ENCODE results near the gene TRA2A. TPM values are rescaled to one million over a fixed set of nuclear protein-coding genes. Genes with fewer than 3 reads are reported as not detected.

Gene TRA2A
- total and polyA plus RNA-seq, 2 of the 13 experiments (the other 11 are each of a cell fraction or from before 2014, with no cell fraction given), result 39.1 to 41.6 TPM

GRCh38 chr7:23570592-23571200, 38.9 kb upstream of the TRA2A start:
- peak; percentile 62 for DNase-seq (ENCODE audit: low spot score)
- in situ Hi-C loops (cut with HindIII; ENCODE audit: extremely low pct_ligation_motif_present, low pct_unique_long_range_greater_than_20kb), result loop anchor here (5.0 kb wide), 1 partner anchor 142 kb away; the partner anchor contains the start of gene STK31
- ChIA-PET CTCF (ENCODE audit: low intra/inter-chr PET ratio, low total read pairs) (interaction anchor here (0.9 to 2.3 kb wide), 3 partner anchors 24 to 141 kb away, joined by 3 to 45 read pairs (median 4); no protein-coding TSS in a partner anchor), POLR2A (no interaction called here)
- H3K4me2 ChIP-seq (ENCODE audit: low read depth, low read length), result 0 out of 2 replicates have a peak overlapping the region, but pooled peaks have one; percentile 22
- ATAC-seq, result peak; percentile 98
- no peak overlapping the region for H3K4me3 ChIP-seq (replicated peaks in 1 of 3; ENCODE audit: insufficient read depth in 1 of 3, low read depth in 2 of 3, low read length in 3 of 3)
- peak; percentile 95 for FAIRE-seq
- H3K79me2 ChIP-seq (ENCODE audit: insufficient read depth, low read length), result no peaks in the 10 kb centered on the region
- H3K36me3 ChIP-seq (replicated peaks in 1 of 2; ENCODE audit: control insufficient read depth in 1 of 2, insufficient read depth in 2 of 2, low read length in 2 of 2), result no peaks in the 10 kb centered on the region
- peaks cover 0 to under 1% of the 10 kb centered on the region in 2 experiments; a peak in 2 of 5 replicates for H3K27me3 ChIP-seq (ENCODE audit: control insufficient read depth in 1 of 2, insufficient read depth in 2 of 2, low read length in 2 of 2)
- no peak overlapping the region for H3K27ac ChIP-seq (ENCODE audit: extremely low read length, insufficient read depth, low read length)
- H3K4me1 ChIP-seq (ENCODE audit: insufficient read depth, low read length), result no peaks in the 10 kb centered on the region
- 4% methylated on average over 4 of the region's 5 CpGs for WGBS (ENCODE audit: low lambda C conversion rate)
- H4K20me1 ChIP-seq (ENCODE audit: insufficient read depth, low read length), result no peaks in the 10 kb centered on the region
- H3K9ac ChIP-seq (ENCODE audit: insufficient read depth, low read depth, low read length), result no peak overlapping the region
- peak overlapping the region; percentile 63 for H2AFZ ChIP-seq (ENCODE audit: low read length)
- intact Hi-C loops (cut with micrococcal nuclease; ENCODE audit: unreplicated experiment), result loop anchor here (1.0 to 2.0 kb wide), 3 partner anchors 23 to 142 kb away; no protein-coding TSS in a partner anchor
- H3K9me3 ChIP-seq (ENCODE audit: low read length), result no peaks in the 10 kb centered on the region
- BruUV-seq (replicated peaks), result no TSS peak
- TF ChIP-seq IKZF5 (CRISPR knock-in tag; IDR thresholded peaks at IDR 0.05), result peak; percentile 44; the same call in 1 of the 2 replicates
- no peak for TF ChIP-seq ZXDC (CRISPR knock-in tag; IDR thresholded peaks at IDR 0.05)
- 0 out of 2 replicates have a peak, but pooled peaks have one; percentile 31 for TF ChIP-seq KDM2A (CRISPR knock-in tag; IDR thresholded peaks at IDR 0.05; ENCODE audit: borderline replicate concordance, low read depth)
- TF ChIP-seq SP1 (IDR thresholded peaks at IDR 0.05), result no peak
- TF ChIP-seq SP1 (CRISPR knock-in tag; IDR thresholded peaks at IDR 0.05), result no peak
- TF ChIP-seq ZFP1 (CRISPR knock-in tag; IDR thresholded peaks at IDR 0.05), result peak; percentile 70; the same call in 1 of the 2 replicates
- TF ChIP-seq ZNF850 (CRISPR knock-in tag; conservative IDR thresholded peaks at IDR 0.05), result no peak
- 0 out of 2 replicates have a peak, but pooled peaks have one; percentile 48 for TF ChIP-seq ZNF605 (CRISPR knock-in tag; IDR thresholded peaks at IDR 0.05)
- TF ChIP-seq HNF1B (CRISPR knock-in tag; IDR thresholded peaks at IDR 0.05), result no peak
- TF ChIP-seq ZNF501 (CRISPR knock-in tag; IDR thresholded peaks at IDR 0.05), result 0 out of 2 replicates have a peak, but pooled peaks have one; percentile 30
- TF ChIP-seq SNRNP70 (IDR thresholded peaks at IDR 0.05; ENCODE audit: low read depth, low read length), result no peak
- TF ChIP-seq CBX5 (CRISPR knock-in tag; IDR thresholded peaks at IDR 0.05; ENCODE audit: borderline replicate concordance), result no peak
- no peak for TF ChIP-seq ZZZ3 (CRISPR knock-in tag; IDR thresholded peaks at IDR 0.05; ENCODE audit: borderline replicate concordance)
- TF ChIP-seq ERF (CRISPR knock-in tag; IDR thresholded peaks at IDR 0.05), result peak; percentile 63; the same call in 1 of the 2 replicates
- TF ChIP-seq ELF1 (CRISPR knock-in tag; IDR thresholded peaks at IDR 0.05), result 0 out of 2 replicates have a peak, but pooled peaks have one; percentile 37
- TF ChIP-seq ZNF644 (CRISPR knock-in tag; IDR thresholded peaks at IDR 0.05; ENCODE audit: low read depth), result no peak
- peak; percentile 94 for TF ChIP-seq CTCF (CRISPR knock-in tag; IDR thresholded peaks at IDR 0.05)
- TF ChIP-seq STAG1 (CRISPR knock-in tag; IDR thresholded peaks at IDR 0.05), result peak; percentile 97

All from HepG2 (cell line).